Measurements from ENCODE around the gene IFIT3. TPM values are rescaled to one million over a fixed set of nuclear protein-coding genes. Genes with fewer than 3 reads are reported as not detected.
A peak's percentile ranks its signal among the peaks of the same experiment; 100 is the strongest.

Gene IFIT3
- total and polyA plus RNA-seq, 10 donors: 7.7 to 44.5 (median 24.6) TPM

- no peak overlapping the region for H3K4me3 ChIP-seq
- H3K4me1 ChIP-seq: peaks cover 0 to 30% (median 21%) of the 10 kb centered on the region in 6 donors
- H3K9me3 ChIP-seq: no peaks in the 10 kb centered on the region
- TF ChIP-seq CTCF (IDR thresholded peaks at IDR 0.05 in 8 of 11, conservative IDR thresholded peaks at IDR 0.05 in 3 of 11): no peak
- TF ChIP-seq POLR2AphosphoS5 (IDR thresholded peaks at IDR 0.05): peak in 1 of 3 donors; percentile 79
- intact Hi-C loops (cut with DNase I; ENCODE audit: low total_unique reads): no loop called here
- whole genome bisulfite sequencing, 5 donors: 19 to 60% (median 34%) methylated on average over 3 of the region's 3 CpGs
- no peaks in the 10 kb centered on the region for H3K27me3 ChIP-seq (replicated peaks in 1 of 7)
- no peak for DNase-seq
- peak overlapping the region; percentile 27 to 84 (median 74) for H3K27ac ChIP-seq
- no peaks in the 10 kb centered on the region for H3K36me3 ChIP-seq
Observed at GRCh38 chr10:89373916-89374711, 46.3 kb downstream of the IFIT3 start.

- Histone ChIP-seq H3K4me1 (peaks cover 0 to 24% (median 18%) of the 10 kb centered on the region in 6 donors), H3K27me3 (replicated peaks in 1 of 7) (no peaks in the 10 kb centered on the region), H3K4me3 (no peak overlapping the region), H3K36me3 (no peaks in the 10 kb centered on the region), H3K27ac (peak overlapping the region in 7 of 8 donors; percentile 55 to 84 (median 77)), H3K9me3 (no peaks in the 10 kb centered on the region)
- DNase-seq: no peak
- intact Hi-C loops (cut with DNase I; ENCODE audit: low total_unique reads): no loop called here
- TF ChIP-seq POLR2A (IDR thresholded peaks at IDR 0.05): no peak
- TF ChIP-seq POLR2AphosphoS5 (IDR thresholded peaks at IDR 0.05): no peak
- no peak for TF ChIP-seq CTCF (IDR thresholded peaks at IDR 0.05 in 8 of 11, conservative IDR thresholded peaks at IDR 0.05 in 3 of 11)
Observed at GRCh38 chr10:89374713-89375141, 46.9 kb downstream of the IFIT3 start.

- no peak for DNase-seq
- 72 to 87% (median 83%) methylated on average over 5 of the region's 5 CpGs for WGBS, 5 donors
- Histone ChIP-seq H3K9me3 (no peaks in the 10 kb centered on the region), H3K4me3 (no peak within 1 kb of the TSS), H3K4me1 (peaks cover 0 to 21% (median 18%) of the 10 kb centered on the region in 6 donors), H3K27ac (no peak within 1 kb of the TSS), H3K36me3 (no peaks in the 10 kb centered on the region), H3K27me3 (replicated peaks in 1 of 7) (no peaks in the 10 kb centered on the region)
- TF ChIP-seq CTCF (IDR thresholded peaks at IDR 0.05 in 8 of 11, conservative IDR thresholded peaks at IDR 0.05 in 3 of 11) (no peak), POLR2A (IDR thresholded peaks at IDR 0.05) (no peak), POLR2AphosphoS5 (IDR thresholded peaks at IDR 0.05) (no peak)
- intact Hi-C loops (cut with DNase I; ENCODE audit: low total_unique reads): no loop called here
Observed at GRCh38 chr10:89377705-89378637, 50.2 kb downstream of the IFIT3 start, which contains the start of gene IFIT1B. IFIT1B (plus strand) TSS chr10:89378056; CDS start chr10:89378136, 80 bp downstream.

GRCh38 chr10:89379103-89379502 is 51.3 kb downstream of the IFIT3 start:
- no peaks in the 10 kb centered on the region for H3K9me3 ChIP-seq
- H3K27me3 ChIP-seq (replicated peaks in 1 of 7): no peaks in the 10 kb centered on the region
- H3K4me3 ChIP-seq: no peak overlapping the region
- H3K27ac ChIP-seq: no peak overlapping the region
- peaks cover 0 to 14% (median 10%) of the 10 kb centered on the region in 6 donors for H3K4me1 ChIP-seq
- intact Hi-C loops (cut with DNase I; ENCODE audit: low total_unique reads): no loop called here
- no peaks in the 10 kb centered on the region for H3K36me3 ChIP-seq
- TF ChIP-seq POLR2A (IDR thresholded peaks at IDR 0.05): no peak
- no peak for TF ChIP-seq POLR2AphosphoS5 (IDR thresholded peaks at IDR 0.05)
- no peak for TF ChIP-seq CTCF (IDR thresholded peaks at IDR 0.05 in 8 of 11, conservative IDR thresholded peaks at IDR 0.05 in 3 of 11)
- no peak for DNase-seq
